Endothelial cell of umbilical vein (primary cell): ENCODE measurements around the gene MLNR.

Source experiments
- EZH2 ChIP-seq: IDR thresholded peaks from 2 replicates; pipeline ENCODE4 v1.6.1; 2012; ENCODE audit warnings: borderline replicate concordance, low read depth, mild to moderate bottlenecking, moderate library complexity, low read length, inconsistent platforms; ENCODE audit not compliant: severe bottlenecking
- JUN ChIP-seq: IDR thresholded peaks from 2 replicates; pipeline ENCODE4 v1.6.1; 2011; ENCODE audit warnings: borderline replicate concordance, low read depth; ENCODE audit not compliant: insufficient read length, insufficient read depth
- TF ChIP-seq, protein P1 (sequence below), 2 donors: IDR thresholded peaks; 1 replicate in 1 of 2; 2 replicates in 1 of 2; pipeline ENCODE4 v1.5.1; 2011; ENCODE audit warnings: low read length in 2 of 2, mild to moderate bottlenecking in 2 of 2, moderate library complexity in 2 of 2, control low read depth in 1 of 2, inconsistent platforms in 1 of 2, low read depth in 1 of 2; ENCODE audit not compliant: insufficient read depth in 1 of 2; ENCODE audit errors: extremely low read depth in 1 of 2
- TF ChIP-seq, protein P2 (sequence below): IDR thresholded peaks from 2 replicates; pipeline ENCODE4 v1.6.1; 2011; ENCODE audit not compliant: insufficient read depth, insufficient read length

DNA sequence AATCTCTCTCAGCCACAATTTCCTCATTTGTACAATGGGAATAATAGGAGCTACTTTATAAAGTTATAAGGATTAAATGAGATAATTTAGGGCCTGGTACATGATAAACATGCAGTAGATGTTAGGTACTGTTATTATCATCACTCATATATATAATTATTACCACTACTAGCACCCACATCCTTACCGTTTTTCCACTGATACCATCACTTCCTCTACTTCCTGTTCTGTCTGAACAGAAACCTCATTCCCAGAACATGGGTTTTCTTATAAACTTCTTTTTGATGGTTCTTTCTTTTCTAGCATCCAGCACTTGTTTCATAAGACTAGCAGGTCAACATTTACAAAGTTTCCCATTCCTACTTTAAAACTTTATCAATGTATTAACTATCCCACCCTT is 33.9 kb downstream of the MLNR start:
- TF ChIP-seq JUN (no peak), EZH2 (no peak)
- TF ChIP-seq, protein P1, sequence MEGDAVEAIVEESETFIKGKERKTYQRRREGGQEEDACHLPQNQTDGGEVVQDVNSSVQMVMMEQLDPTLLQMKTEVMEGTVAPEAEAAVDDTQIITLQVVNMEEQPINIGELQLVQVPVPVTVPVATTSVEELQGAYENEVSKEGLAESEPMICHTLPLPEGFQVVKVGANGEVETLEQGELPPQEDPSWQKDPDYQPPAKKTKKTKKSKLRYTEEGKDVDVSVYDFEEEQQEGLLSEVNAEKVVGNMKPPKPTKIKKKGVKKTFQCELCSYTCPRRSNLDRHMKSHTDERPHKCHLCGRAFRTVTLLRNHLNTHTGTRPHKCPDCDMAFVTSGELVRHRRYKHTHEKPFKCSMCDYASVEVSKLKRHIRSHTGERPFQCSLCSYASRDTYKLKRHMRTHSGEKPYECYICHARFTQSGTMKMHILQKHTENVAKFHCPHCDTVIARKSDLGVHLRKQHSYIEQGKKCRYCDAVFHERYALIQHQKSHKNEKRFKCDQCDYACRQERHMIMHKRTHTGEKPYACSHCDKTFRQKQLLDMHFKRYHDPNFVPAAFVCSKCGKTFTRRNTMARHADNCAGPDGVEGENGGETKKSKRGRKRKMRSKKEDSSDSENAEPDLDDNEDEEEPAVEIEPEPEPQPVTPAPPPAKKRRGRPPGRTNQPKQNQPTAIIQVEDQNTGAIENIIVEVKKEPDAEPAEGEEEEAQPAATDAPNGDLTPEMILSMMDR (IDR thresholded peaks at IDR 0.05; ENCODE audit: extremely low read depth in 1 of 2, insufficient read depth in 1 of 2, low read depth in 1 of 2, low read length in 2 of 2) = no peak
- TF ChIP-seq, protein P2, sequence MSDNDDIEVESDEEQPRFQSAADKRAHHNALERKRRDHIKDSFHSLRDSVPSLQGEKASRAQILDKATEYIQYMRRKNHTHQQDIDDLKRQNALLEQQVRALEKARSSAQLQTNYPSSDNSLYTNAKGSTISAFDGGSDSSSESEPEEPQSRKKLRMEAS = no peak
